Measurements from ENCODE around the gene RPL10. TPM values are rescaled to one million over a fixed set of nuclear protein-coding genes. Genes with fewer than 3 reads are reported as not detected.
A peak's percentile ranks its signal among the peaks of the same experiment; 100 is the strongest.
"Not testable (repeated sequence)": the region's sequence is repeated elsewhere in the genome, so short reads cannot be mapped to it uniquely, and the experiment has no call there.

Gene RPL10
- total RNA-seq, 1 donor from 2014 or later: 3,042 TPM

- H3K27ac Mint-ChIP-seq: peak overlapping the region; percentile 100
- TF ChIP-seq CTCF (conservative IDR thresholded peaks at IDR 0.05): no peak
- peak overlapping the region; percentile 99 for H3K4me3 Mint-ChIP-seq
- no peaks in the 10 kb centered on the region for H3K9me3 Mint-ChIP-seq
- DNase-seq (ENCODE audit: extremely low spot score, unreplicated experiment): no peak
- H3K4me1 Mint-ChIP-seq (ENCODE audit: unreplicated experiment): peaks cover 15% of the 10 kb centered on the region
- peaks cover 20% of the 10 kb centered on the region for H3K36me3 Mint-ChIP-seq
- H3K27me3 Mint-ChIP-seq: peaks cover 5% of the 10 kb centered on the region
These were observed 947 bp upstream of the RPL10 start for GRCh38 chrX:154396973-154397887.

- Mint-ChIP-seq H3K9me3 (no peaks in the 10 kb centered on the region), H3K27me3 (peaks cover 5% of the 10 kb centered on the region), H3K4me1 (ENCODE audit: unreplicated experiment) (peaks cover 15% of the 10 kb centered on the region), H3K27ac (peak overlapping the region; percentile 100), H3K4me3 (peak overlapping the region; percentile 99), H3K36me3 (peaks cover 20% of the 10 kb centered on the region)
- peak; percentile 86 for DNase-seq (ENCODE audit: extremely low spot score, unreplicated experiment)
- TF ChIP-seq CTCF (conservative IDR thresholded peaks at IDR 0.05): peak; percentile 87
These were observed 720 bp downstream of the RPL10 start for GRCh38 chrX:154398668-154399526.

- Mint-ChIP-seq H3K27me3 (peaks cover 5% of the 10 kb centered on the region), H3K4me1 (ENCODE audit: unreplicated experiment) (peaks cover 15% of the 10 kb centered on the region), H3K4me3 (peak overlapping the region; percentile 99), H3K36me3 (peaks cover 20% of the 10 kb centered on the region), H3K27ac (peak overlapping the region; percentile 100), H3K9me3 (no peaks in the 10 kb centered on the region)
- TF ChIP-seq CTCF (conservative IDR thresholded peaks at IDR 0.05): no peak
- no peak for DNase-seq (ENCODE audit: extremely low spot score, unreplicated experiment)
These were observed 1.6 kb downstream of the RPL10 start for GRCh38 chrX:154399527-154400368.

GRCh38 chrX:154400369-154400817, 2.2 kb downstream of the RPL10 start:
- Mint-ChIP-seq H3K4me1 (ENCODE audit: unreplicated experiment) (peaks cover 15% of the 10 kb centered on the region), H3K36me3 (peaks cover 20% of the 10 kb centered on the region), H3K4me3 (peak overlapping the region; percentile 99), H3K27ac (peak overlapping the region; percentile 72)
- H3K27me3 Mint-ChIP-seq; H3K9me3 Mint-ChIP-seq; DNase-seq (ENCODE audit: extremely low spot score, unreplicated experiment): not testable (repeated sequence)

GRCh38 chrX:154401045-154401799, 3.0 kb downstream of the RPL10 start:
- peaks cover 15% of the 10 kb centered on the region for H3K4me1 Mint-ChIP-seq (ENCODE audit: unreplicated experiment)
- H3K9me3 Mint-ChIP-seq: no peaks in the 10 kb centered on the region
- H3K27me3 Mint-ChIP-seq: peaks cover 5% of the 10 kb centered on the region
- no peak for DNase-seq (ENCODE audit: extremely low spot score, unreplicated experiment)
- peak overlapping the region; percentile 72 for H3K27ac Mint-ChIP-seq
- peaks cover 20% of the 10 kb centered on the region for H3K36me3 Mint-ChIP-seq
- peak overlapping the region; percentile 99 for H3K4me3 Mint-ChIP-seq
- TF ChIP-seq CTCF (conservative IDR thresholded peaks at IDR 0.05): no peak

Measured in type B pancreatic cell (in vitro differentiated cells).